ENCODE data around the gene C4orf46. TPM values are rescaled to one million over a fixed set of nuclear protein-coding genes. Genes with fewer than 3 reads are reported as not detected.
A peak's percentile ranks its signal among the peaks of the same experiment; 100 is the strongest.

C4orf46 gene
- total RNA-seq, 4 donors from 2014 or later: 1.6 to 3.3 (median 2.7) TPM

- H3K36me3 ChIP-seq: no peaks in the 10 kb centered on the region
- no peak overlapping the region for H3K27ac ChIP-seq
- H3K9me3 ChIP-seq: no peaks in the 10 kb centered on the region
- TF ChIP-seq CTCF (IDR thresholded peaks at IDR 0.05): peak in 5 of 6 experiments; percentile 29 to 71 (median 69)
- no peak for TF ChIP-seq POLR2A (IDR thresholded peaks at IDR 0.05)
- H3K27me3 ChIP-seq: no peaks in the 10 kb centered on the region
- no peak overlapping the region for H3K4me3 ChIP-seq
- DNase-seq: no peak
- no peaks in the 10 kb centered on the region for H3K4me1 ChIP-seq
These were observed 46.7 kb downstream of the C4orf46 start for GRCh38 chr4:158624889-158625478.

- TF ChIP-seq CTCF (IDR thresholded peaks at IDR 0.05): no peak
- TF ChIP-seq POLR2A (IDR thresholded peaks at IDR 0.05): no peak
- Histone ChIP-seq H3K27ac (no peak overlapping the region), H3K36me3 (no peaks in the 10 kb centered on the region)
These were observed 49.4 kb downstream of the C4orf46 start for GRCh38 chr4:158622251-158622650.

GRCh38 chr4:158621729-158622128 is 50.0 kb downstream of the C4orf46 start:
- no peaks in the 10 kb centered on the region for H3K36me3 ChIP-seq
- H3K4me3 ChIP-seq: no peak overlapping the region
- TF ChIP-seq POLR2A (IDR thresholded peaks at IDR 0.05) (no peak), CTCF (IDR thresholded peaks at IDR 0.05) (no peak)
- H3K9me3 ChIP-seq: no peaks in the 10 kb centered on the region
- no peak for DNase-seq
- no peak overlapping the region for H3K27ac ChIP-seq
- H3K4me1 ChIP-seq: no peaks in the 10 kb centered on the region
- no peaks in the 10 kb centered on the region for H3K27me3 ChIP-seq

More at GRCh38 chr4:158622251-158622650, 49.4 kb downstream of the C4orf46 start:
- Histone ChIP-seq H3K9me3 (no peaks in the 10 kb centered on the region), H3K4me1 (no peaks in the 10 kb centered on the region), H3K4me3 (no peak overlapping the region), H3K27me3 (no peaks in the 10 kb centered on the region)
- DNase-seq: no peak

GRCh38 chr4:158617956-158618355 is 53.7 kb downstream of the C4orf46 start:
- no peaks in the 10 kb centered on the region for H3K4me1 ChIP-seq
- H3K36me3 ChIP-seq: no peaks in the 10 kb centered on the region
- no peaks in the 10 kb centered on the region for H3K27me3 ChIP-seq
- no peak for DNase-seq
- no peaks in the 10 kb centered on the region for H3K9me3 ChIP-seq
- no peak overlapping the region for H3K27ac ChIP-seq
- TF ChIP-seq POLR2A (IDR thresholded peaks at IDR 0.05): no peak
- no peak for TF ChIP-seq CTCF (IDR thresholded peaks at IDR 0.05)
- H3K4me3 ChIP-seq: no peak overlapping the region

Small RNA genes within 50 kb of the gene (small RNA-seq; reads per million reads assigned to genes)
- gene RF00012: 0 reads per million in 2 donors

Other genes with a start within 250 kb of the C4orf46 start
- gene RXFP1, start 150.0 kb downstream of the C4orf46 start, total RNA-seq: under 1 TPM in 2 of 4 donors, not detected in 2; 0.38 to 0.54 TPM
- gene ETFDH, start 409 bp upstream of the C4orf46 start, total RNA-seq: 100 to 1,000 TPM in 3 of 4 donors, 10 to 100 TPM in 1; 51.2 to 219 (median 112) TPM
- gene PPID, start 51.5 kb upstream of the C4orf46 start, total RNA-seq: 10 to 100 TPM; 21.9 to 60.2 (median 28.3) TPM
- 10 to 100 TPM; 31.9 to 40.8 (median 38.6) TPM for gene FNIP2, start 97.1 kb upstream of the C4orf46 start, total RNA-seq